Measurements from ENCODE around the gene PCTP. TPM values are rescaled to one million over a fixed set of nuclear protein-coding genes. Genes with fewer than 3 reads are reported as not detected.
A peak's percentile ranks its signal among the peaks of the same experiment; 100 is the strongest.

The PCTP gene
- total RNA-seq, 1 donor from 2014 or later = 9.4 TPM

GRCh38 chr17:55717898-55718735 lies 32.7 kb upstream of the PCTP start:
- no peaks in the 10 kb centered on the region for H3K36me3 Mint-ChIP-seq (ENCODE audit: low read depth)
- intact Hi-C loops (cut with micrococcal nuclease) = loop anchor here (2.0 kb wide), 1 partner anchor 191 kb away; no protein-coding TSS in a partner anchor
- no peak overlapping the region for H3K4me3 Mint-ChIP-seq (ENCODE audit: low read depth)
- no peaks in the 10 kb centered on the region for H3K9me3 Mint-ChIP-seq
- DNase-seq (ENCODE audit: low spot score) = peak; percentile 40
- H3K27ac Mint-ChIP-seq = no peak overlapping the region
- H3K4me1 Mint-ChIP-seq (ENCODE audit: low read depth) = peaks cover 2% of the 10 kb centered on the region
- peaks cover 26% of the 10 kb centered on the region for H3K27me3 Mint-ChIP-seq (ENCODE audit: low read depth)

GRCh38 chr17:55720919-55721836 lies 29.7 kb upstream of the PCTP start:
- intact Hi-C loops (cut with micrococcal nuclease) = no loop called here
- no peak overlapping the region for H3K27ac Mint-ChIP-seq
- no peaks in the 10 kb centered on the region for H3K9me3 Mint-ChIP-seq

GRCh38 chr17:55722016-55722736 lies 28.7 kb upstream of the PCTP start:
- Mint-ChIP-seq H3K4me1 (ENCODE audit: low read depth) (peaks cover 2% of the 10 kb centered on the region), H3K36me3 (ENCODE audit: low read depth) (no peaks in the 10 kb centered on the region), H3K9me3 (no peaks in the 10 kb centered on the region), H3K4me3 (ENCODE audit: low read depth) (no peak overlapping the region), H3K27ac (no peak overlapping the region), H3K27me3 (ENCODE audit: low read depth) (peaks cover 59% of the 10 kb centered on the region)
- intact Hi-C loops (cut with micrococcal nuclease) = no loop called here
- no peak for DNase-seq (ENCODE audit: low spot score)

More at GRCh38 chr17:55720919-55721836, 29.7 kb upstream of the PCTP start:
- Mint-ChIP-seq H3K36me3 (ENCODE audit: low read depth) (no peaks in the 10 kb centered on the region), H3K4me1 (ENCODE audit: low read depth) (peaks cover 2% of the 10 kb centered on the region), H3K27me3 (ENCODE audit: low read depth) (peaks cover 50% of the 10 kb centered on the region), H3K4me3 (ENCODE audit: low read depth) (no peak overlapping the region)
- no peak for DNase-seq (ENCODE audit: low spot score)

- Mint-ChIP-seq H3K4me3 (ENCODE audit: low read depth) (no peak within 1 kb of the TSS), H3K27me3 (ENCODE audit: low read depth) (peaks cover 64% of the 10 kb centered on the region), H3K27ac (no peak within 1 kb of the TSS), H3K4me1 (ENCODE audit: low read depth) (peaks cover 2% of the 10 kb centered on the region), H3K9me3 (no peaks in the 10 kb centered on the region), H3K36me3 (ENCODE audit: low read depth) (no peaks in the 10 kb centered on the region)
- intact Hi-C loops (cut with micrococcal nuclease) = no loop called here
- no peak for DNase-seq (ENCODE audit: low spot score)
These were observed 27.9 kb upstream of the PCTP start, which contains the start of gene TMEM100 for GRCh38 chr17:55722742-55723487. Gene TMEM100 (minus strand): TSS chr17:55722864. CDS start chr17:55721070, 1,794 bp downstream.

- Mint-ChIP-seq H3K27ac (no peak overlapping the region), H3K36me3 (ENCODE audit: low read depth) (no peaks in the 10 kb centered on the region), H3K4me1 (ENCODE audit: low read depth) (peaks cover 2% of the 10 kb centered on the region), H3K4me3 (ENCODE audit: low read depth) (no peak overlapping the region), H3K27me3 (ENCODE audit: low read depth) (peaks cover 65% of the 10 kb centered on the region), H3K9me3 (no peaks in the 10 kb centered on the region)
- intact Hi-C loops (cut with micrococcal nuclease) = no loop called here
- DNase-seq (ENCODE audit: low spot score) = no peak
These were observed 27.4 kb upstream of the PCTP start for GRCh38 chr17:55723488-55723848.

GRCh38 chr17:55726440-55726839 lies 24.4 kb upstream of the PCTP start:
- Mint-ChIP-seq H3K4me3 (ENCODE audit: low read depth) (no peak overlapping the region), H3K9me3 (no peaks in the 10 kb centered on the region), H3K4me1 (ENCODE audit: low read depth) (peaks cover 4% of the 10 kb centered on the region), H3K36me3 (ENCODE audit: low read depth) (no peaks in the 10 kb centered on the region), H3K27me3 (ENCODE audit: low read depth) (peaks cover 72% of the 10 kb centered on the region), H3K27ac (no peak overlapping the region)
- DNase-seq (ENCODE audit: low spot score) = no peak
- intact Hi-C loops (cut with micrococcal nuclease) = no loop called here

GRCh38 chr17:55727275-55727674 lies 23.6 kb upstream of the PCTP start:
- DNase-seq (ENCODE audit: low spot score) = no peak
- intact Hi-C loops (cut with micrococcal nuclease) = no loop called here
- Mint-ChIP-seq H3K27ac (no peak overlapping the region), H3K4me1 (ENCODE audit: low read depth) (peaks cover 8% of the 10 kb centered on the region), H3K27me3 (ENCODE audit: low read depth) (peaks cover 72% of the 10 kb centered on the region), H3K9me3 (no peaks in the 10 kb centered on the region), H3K36me3 (ENCODE audit: low read depth) (no peaks in the 10 kb centered on the region), H3K4me3 (ENCODE audit: low read depth) (no peak overlapping the region)

- intact Hi-C loops (cut with micrococcal nuclease) = no loop called here
- no peaks in the 10 kb centered on the region for H3K36me3 Mint-ChIP-seq (ENCODE audit: low read depth)
- DNase-seq (ENCODE audit: low spot score) = no peak
- no peak overlapping the region for H3K4me3 Mint-ChIP-seq (ENCODE audit: low read depth)
- H3K27me3 Mint-ChIP-seq (ENCODE audit: low read depth) = peaks cover 71% of the 10 kb centered on the region
- H3K9me3 Mint-ChIP-seq = no peaks in the 10 kb centered on the region
- H3K4me1 Mint-ChIP-seq (ENCODE audit: low read depth) = peaks cover 12% of the 10 kb centered on the region
- no peak overlapping the region for H3K27ac Mint-ChIP-seq
These were observed 22.9 kb upstream of the PCTP start for GRCh38 chr17:55727920-55728319.

GRCh38 chr17:55728361-55728760 lies 22.5 kb upstream of the PCTP start:
- Mint-ChIP-seq H3K4me3 (ENCODE audit: low read depth) (no peak overlapping the region), H3K36me3 (ENCODE audit: low read depth) (no peaks in the 10 kb centered on the region), H3K27me3 (ENCODE audit: low read depth) (peaks cover 69% of the 10 kb centered on the region), H3K4me1 (ENCODE audit: low read depth) (peaks cover 16% of the 10 kb centered on the region), H3K9me3 (no peaks in the 10 kb centered on the region), H3K27ac (no peak overlapping the region)
- intact Hi-C loops (cut with micrococcal nuclease) = no loop called here
- no peak for DNase-seq (ENCODE audit: low spot score)

- H3K4me3 Mint-ChIP-seq (ENCODE audit: low read depth) = no peak overlapping the region
- no peak overlapping the region for H3K27ac Mint-ChIP-seq
- H3K36me3 Mint-ChIP-seq (ENCODE audit: low read depth) = no peaks in the 10 kb centered on the region
- no peaks in the 10 kb centered on the region for H3K9me3 Mint-ChIP-seq
- H3K27me3 Mint-ChIP-seq (ENCODE audit: low read depth) = peaks cover 66% of the 10 kb centered on the region
- intact Hi-C loops (cut with micrococcal nuclease) = no loop called here
- peaks cover 21% of the 10 kb centered on the region for H3K4me1 Mint-ChIP-seq (ENCODE audit: low read depth)
- DNase-seq (ENCODE audit: low spot score) = no peak
These were observed 22.0 kb upstream of the PCTP start for GRCh38 chr17:55728833-55729232.

GRCh38 chr17:55729484-55729883 lies 21.4 kb upstream of the PCTP start:
- peaks cover 65% of the 10 kb centered on the region for H3K27me3 Mint-ChIP-seq (ENCODE audit: low read depth)

GRCh38 chr17:55730380-55730779 lies 20.5 kb upstream of the PCTP start:
- Mint-ChIP-seq H3K4me1 (ENCODE audit: low read depth) (peaks cover 32% of the 10 kb centered on the region), H3K4me3 (ENCODE audit: low read depth) (no peak overlapping the region), H3K27ac (no peak overlapping the region), H3K27me3 (ENCODE audit: low read depth) (peaks cover 58% of the 10 kb centered on the region), H3K9me3 (no peaks in the 10 kb centered on the region), H3K36me3 (ENCODE audit: low read depth) (no peaks in the 10 kb centered on the region)
- no peak for DNase-seq (ENCODE audit: low spot score)
- intact Hi-C loops (cut with micrococcal nuclease) = loop anchor here (5.0 kb wide), 2 partner anchors 153 to 203 kb away; no protein-coding TSS in a partner anchor

More at GRCh38 chr17:55729484-55729883, 21.4 kb upstream of the PCTP start:
- Mint-ChIP-seq H3K4me1 (ENCODE audit: low read depth) (peaks cover 28% of the 10 kb centered on the region), H3K9me3 (no peaks in the 10 kb centered on the region), H3K27ac (no peak overlapping the region), H3K4me3 (ENCODE audit: low read depth) (no peak overlapping the region), H3K36me3 (ENCODE audit: low read depth) (no peaks in the 10 kb centered on the region)
- intact Hi-C loops (cut with micrococcal nuclease) = no loop called here
- DNase-seq (ENCODE audit: low spot score) = no peak

Measured in activated T-helper 2 cell treated with anti-CD3 and anti-CD28 coated beads, Interferon-gamma antibody, Interleukin-2, Interleukin-4, amounts not matched to agents 10 μg/mL and 5 μg/mL and 100 μg/mL, durations not matched to agents 14 hours and 24 hours and 36 hours (primary cell).